Pancreas (tissue), 10 donors: Measurements from ENCODE around the gene ASB2. TPM values are rescaled to one million over a fixed set of nuclear protein-coding genes. Genes with fewer than 3 reads are reported as not detected.

Experiments
- ATAC-seq, 4 donors: fragments of 200-7000 bp; cut with Tn5 transposase; one replicate each; pipeline versions ENCODE4 v1.8.0 to v1.9.1; 2020; ENCODE audit warnings: mild to moderate bottlenecking in 4 of 4, moderate library complexity in 4 of 4
- DNase-seq, 6 donors: peaks; one replicate each; pipeline ENCODE4 v3.0.0-alpha.2; 2020
- FAIRE-seq: peaks from 2 replicates; lab custom pipeline; 2012; peaks lifted over from hg19 to GRCh38; lab: Jason Lieb, UNC
- H3K27ac ChIP-seq, 4 donors: fragments of 200-600 bp; sonication (generic); 1 replicate in 3 of 4; 2 replicates in 1 of 4; pipeline versions ENCODE4 v1.5.0 to v1.8.0; 2020
- H3K27me3 ChIP-seq, 4 donors: fragments of 200-600 bp; one replicate each; pipeline ENCODE4 v1.8.0; 2021
- H3K36me3 ChIP-seq, 3 donors: fragments of 200-600 bp; sonication (generic) in 1 of 3; one replicate each; pipeline versions ENCODE4 v1.5.0 to v1.8.0; 2020 to 2021
- H3K4me1 ChIP-seq, 3 donors: fragments of 200-600 bp; one replicate each; pipeline ENCODE4 v1.8.0; 2021
- H3K4me3 ChIP-seq, 4 donors: fragments of 200-600 bp; sonication (generic) in 2 of 4; one replicate each; pipeline versions ENCODE4 v1.5.0 to v1.8.0; 2020 to 2021
- H3K9me3 ChIP-seq, 4 donors: fragments of 200-600 bp; one replicate each; pipeline ENCODE4 v1.8.0; 2021
- CTCF ChIP-seq, 4 donors: fragments of 200-600 bp; sonication (generic) in 3 of 4; IDR thresholded peaks; one replicate each; pipeline versions ENCODE4 v1.5.0 to v1.8.0; 2021; ENCODE audit warnings: antibody characterized with exemption in 4 of 4
- WGBS, 2 donors: extraction: QIAGEN DNeasy Blood & Tissue Kit; methylation state at CpG; one replicate each; pipeline ENCODE4 v1.1.7; 2013; 5-methylcytosine and 5-hydroxymethylcytosine counted together
- intact Hi-C, 3 donors: fragments of 100-400 bp; cut with DNase I; formaldehyde crosslinking; loops; one replicate each; pipeline versions ENCODE4 v1.11.1 to v1.14.2; 2022
- polyA plus RNA-seq, 2 donors: library from polyadenylated mRNA; stranded (reverse); fragments of 200-250 nt; gene quantifications; one replicate each; pipeline ENCODE4 v1.2.3, GENCODE V29; 2013
- total RNA-seq, 6 donors: library from RNA; stranded (reverse); fragmentation: NEBNext Ultra II Directional in 4 of 6; extraction: Animal tissue kit (Norgen Biotek cat#: 25700) in 4 of 6; gene quantifications; one replicate each; pipeline versions ENCODE4 v1.2.1 to v1.2.4, GENCODE V29; 2021 to 2023
- donor health status: healthy with polysubstance abuse.
- donor health status: DM: no; HTN: no; CAD: no; lungs with moderate emphysema.
- donor health status: DM: no; HTN: no; CAD: no.
- donor health status: control.
- donor health status: control.
- donor health status: Bipolar disorder and iron deficiency.
- donor health status: DM: yes; HTN: yes; CAD: no.
- donor health status: DM: no; HTN: no; CAD: no.
- donor health status: DM: no; HTN: no; CAD: no.
- donor health status: DM: yes; HTN: yes; CAD: no.

The ASB2 gene
- total and polyA plus RNA-seq, 8 donors, result 0.09 to 1.4 (median 0.40) TPM

DNA sequence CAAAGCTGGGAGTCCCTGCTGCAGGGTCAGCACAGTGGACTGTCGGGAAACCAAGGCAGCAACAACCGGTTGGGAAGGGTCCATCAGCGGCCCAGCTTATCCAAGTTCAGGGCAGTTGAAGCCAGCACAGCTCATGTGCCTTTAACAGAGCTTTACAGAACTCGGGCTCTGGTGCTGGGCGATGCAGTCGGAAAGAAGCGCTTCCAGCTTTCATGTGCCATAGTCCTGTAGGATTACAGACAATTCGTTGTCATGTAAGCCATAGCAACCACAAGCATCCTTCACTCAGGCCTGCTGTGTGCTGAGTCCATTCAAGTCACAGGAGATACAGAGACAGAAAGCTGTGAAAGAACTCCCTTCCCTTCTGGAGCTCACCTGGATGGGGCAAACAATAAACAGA, 52.7 kb downstream of the ASB2 start:
- no peak for TF ChIP-seq CTCF (IDR thresholded peaks at IDR 0.05)
- WGBS, 2 donors, result 80 to 81% methylated on average over 8 of the region's 8 CpGs

GRCh38 chr14:93921001-93921806, 55.2 kb downstream of the ASB2 start:
- H3K9me3 ChIP-seq, result no peaks in the 10 kb centered on the region
- H3K27ac ChIP-seq, result no peak overlapping the region
- ATAC-seq, result no peak
- 72 to 75% methylated on average over 18 of the region's 18 CpGs for WGBS, 2 donors
- no peaks in the 10 kb centered on the region for H3K4me1 ChIP-seq
- H3K27me3 ChIP-seq, result no peaks in the 10 kb centered on the region
- no peak for TF ChIP-seq CTCF (IDR thresholded peaks at IDR 0.05)
- H3K36me3 ChIP-seq, result no peaks in the 10 kb centered on the region
- FAIRE-seq, result no peak
- intact Hi-C loops, result no loop called here
- no peak overlapping the region for H3K4me3 ChIP-seq
- DNase-seq, result no peak

More for the DNA sequence above, 52.7 kb downstream of the ASB2 start:
- intact Hi-C loops, result no loop called here
- FAIRE-seq, result no peak
- DNase-seq, result no peak
- no peaks in the 10 kb centered on the region for H3K4me1 ChIP-seq
- no peaks in the 10 kb centered on the region for H3K36me3 ChIP-seq
- ATAC-seq, result no peak
- no peak overlapping the region for H3K4me3 ChIP-seq
- no peak overlapping the region for H3K27ac ChIP-seq
- no peaks in the 10 kb centered on the region for H3K27me3 ChIP-seq
- H3K9me3 ChIP-seq, result no peaks in the 10 kb centered on the region

DNA sequence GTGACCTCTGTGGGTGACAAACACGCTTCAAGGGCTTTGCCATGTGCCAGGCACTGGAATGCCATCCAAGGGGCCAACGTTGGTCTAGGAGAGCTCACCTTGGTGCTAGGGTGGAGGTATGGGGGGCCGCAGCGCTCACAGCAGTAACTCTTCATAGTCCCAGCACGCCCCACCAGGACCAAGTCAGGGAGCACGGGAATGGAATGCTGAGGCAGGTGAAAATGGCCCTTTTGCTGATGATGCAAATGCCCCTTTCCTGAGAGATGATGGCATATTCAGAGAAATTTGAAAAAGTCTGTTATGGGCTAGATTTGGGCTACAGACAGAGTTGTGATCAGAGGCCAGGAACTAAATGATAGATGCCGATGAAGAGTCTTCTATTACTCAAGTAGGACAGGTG, 59.2 kb downstream of the ASB2 start:
- Histone ChIP-seq H3K4me1 (no peaks in the 10 kb centered on the region), H3K36me3 (no peaks in the 10 kb centered on the region), H3K9me3 (no peaks in the 10 kb centered on the region), H3K27me3 (no peaks in the 10 kb centered on the region), H3K27ac (no peak overlapping the region), H3K4me3 (no peak overlapping the region)
- ATAC-seq, result no peak
- intact Hi-C loops, result no loop called here
- FAIRE-seq, result no peak
- no peak for DNase-seq
- TF ChIP-seq CTCF (IDR thresholded peaks at IDR 0.05), result no peak
- WGBS, 2 donors, result 74 to 84% methylated on average over 7 of the region's 7 CpGs

DNA sequence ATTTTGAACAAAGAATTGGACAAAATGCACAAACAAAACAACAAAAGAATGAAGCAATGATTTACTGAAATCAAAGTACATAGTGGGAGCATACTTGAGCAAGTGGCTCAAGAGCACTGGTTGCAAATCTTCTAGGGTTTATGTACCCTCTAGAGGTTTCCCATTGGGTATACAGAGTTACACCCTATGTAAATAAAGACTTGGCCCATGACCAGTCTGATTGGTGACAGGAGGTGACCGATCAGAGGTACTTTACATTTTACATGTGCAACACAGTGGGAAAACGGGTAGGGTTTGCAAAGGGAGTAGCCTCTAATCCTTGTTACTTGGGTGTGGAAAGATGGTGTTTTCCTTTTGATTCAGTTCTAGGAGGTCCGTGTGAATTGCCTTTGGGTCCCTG, 59.9 kb downstream of the ASB2 start:
- Histone ChIP-seq H3K27me3 (no peaks in the 10 kb centered on the region), H3K27ac (no peak overlapping the region), H3K36me3 (no peaks in the 10 kb centered on the region), H3K4me3 (no peak overlapping the region), H3K9me3 (no peaks in the 10 kb centered on the region), H3K4me1 (no peaks in the 10 kb centered on the region)
- 41 to 52% methylated on average over 3 of the region's 3 CpGs for WGBS, 2 donors
- FAIRE-seq, result no peak
- DNase-seq, result no peak
- peak in 1 of 4 donors; percentile 44 for ATAC-seq
- no peak for TF ChIP-seq CTCF (IDR thresholded peaks at IDR 0.05)
- intact Hi-C loops, result no loop called here

DNA sequence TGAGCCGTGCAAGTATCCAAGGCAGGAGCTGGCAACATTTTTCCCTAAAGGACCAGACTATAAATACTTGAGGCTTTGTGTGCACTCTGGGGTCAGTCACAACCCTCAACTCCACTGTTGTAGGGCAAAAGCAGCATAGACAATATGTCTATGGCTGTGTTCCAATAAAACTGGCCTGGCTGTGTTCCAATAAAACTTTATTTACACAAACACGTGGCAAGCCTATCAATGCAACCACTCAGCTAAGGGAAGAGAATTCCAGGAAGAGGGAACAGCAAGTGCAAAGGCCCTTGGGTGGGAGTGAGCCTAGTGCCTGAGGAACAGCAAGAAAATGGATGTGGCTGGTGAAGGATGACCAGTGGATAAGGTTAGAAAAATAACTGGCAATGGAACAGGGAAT, 60.6 kb downstream of the ASB2 start:
- H3K9me3 ChIP-seq, result no peaks in the 10 kb centered on the region
- H3K27ac ChIP-seq, result no peak overlapping the region
- H3K4me1 ChIP-seq, result no peaks in the 10 kb centered on the region
- 32% methylated on average over 2 of the region's 2 CpGs for WGBS, 2 donors
- intact Hi-C loops, result no loop called here
- ATAC-seq (no peak), FAIRE-seq (no peak), DNase-seq (no peak)
- TF ChIP-seq CTCF (IDR thresholded peaks at IDR 0.05), result no peak
- no peaks in the 10 kb centered on the region for H3K27me3 ChIP-seq
- H3K36me3 ChIP-seq, result no peaks in the 10 kb centered on the region
- no peak overlapping the region for H3K4me3 ChIP-seq
